Smooth muscle cell (in vitro differentiated cells): Measurements from ENCODE around the gene FETUB. TPM values are rescaled to one million over a fixed set of nuclear protein-coding genes. Genes with fewer than 3 reads are reported as not detected.
A peak's percentile ranks its signal among the peaks of the same experiment; 100 is the strongest.

ENCODE experiments used
- DNase-seq: peaks from one replicate; lab custom pipeline; 2025; ENCODE audit not compliant: unreplicated experiment; lab: John Stamatoyannopoulos, UW
- H2AFZ ChIP-seq: fragments of 200-600 bp; sonication (generic); 2 replicates; pipeline ENCODE4 v1.6.0; 2016; ENCODE audit warnings: antibody characterized with exemption, low read depth, mild to moderate bottlenecking
- H3F3A ChIP-seq: fragments of 200-600 bp; sonication (generic); 2 replicates; pipeline ENCODE4 v1.6.0; 2017; ENCODE audit warnings: antibody characterized with exemption, low read depth
- H3K27ac ChIP-seq: fragments of 200-600 bp; sonication (generic); 2 replicates; pipeline ENCODE4 v1.5.1; 2016; ENCODE audit warnings: low read depth, mild to moderate bottlenecking
- H3K27me3 ChIP-seq: fragments of 200-600 bp; sonication (generic); 2 replicates; pipeline ENCODE4 v1.6.1; 2016; ENCODE audit warnings: low read depth, mild to moderate bottlenecking
- H3K36me3 ChIP-seq: fragments of 200-600 bp; sonication (generic); 2 replicates; pipeline ENCODE4 v1.5.1; 2016; ENCODE audit warnings: low read depth
- H3K4me1 ChIP-seq: fragments of 200-600 bp; sonication (generic); 2 replicates; pipeline ENCODE4 v1.5.1; 2016; ENCODE audit warnings: low read depth
- H3K4me2 ChIP-seq: fragments of 200-600 bp; sonication (generic); 2 replicates; pipeline ENCODE4 v1.6.0; 2016; ENCODE audit warnings: mild to moderate bottlenecking
- H3K4me3 ChIP-seq: fragments of 200-600 bp; sonication (generic); 2 replicates; pipeline ENCODE4 v1.5.1; 2016; ENCODE audit warnings: mild to moderate bottlenecking
- H3K79me2 ChIP-seq: fragments of 200-600 bp; sonication (generic); 2 replicates; pipeline ENCODE4 v1.6.0; 2016; ENCODE audit warnings: low read depth, mild to moderate bottlenecking
- H3K9ac ChIP-seq: fragments of 200-600 bp; sonication (generic); 2 replicates; pipeline ENCODE4 v1.6.0; 2016; ENCODE audit warnings: low read depth
- H3K9me3 ChIP-seq: fragments of 200-600 bp; sonication (generic); replicated peaks from 2 replicates; pipeline ENCODE4 v1.5.1; 2016; ENCODE audit warnings: low read depth
- H4K20me1 ChIP-seq: fragments of 200-600 bp; sonication (generic); 2 replicates; pipeline ENCODE4 v1.6.0; 2016; ENCODE audit warnings: low read depth
- WGBS: methylation state at CpG from one replicate; pipeline ENCODE4 v1.1.7; 2016; ENCODE audit warnings: low lambda C conversion rate; 5-methylcytosine and 5-hydroxymethylcytosine counted together
- polyA plus RNA-seq: library from polyadenylated mRNA; unstranded; fragments of >200 nt; fragmentation: Nextera tagmentation; extraction: Ambion mirVana; gene quantifications from 2 replicates; pipeline ENCODE4 v1.2.1, GENCODE V29; 2016
- total RNA-seq: library from RNA; depleted of rRNA; stranded (reverse); fragments of >200 nt; gene quantifications from 2 replicates; pipeline ENCODE4 v1.2.3, GENCODE V29; 2014
- TF ChIP-seq, protein P1 (sequence below): fragments of 200-600 bp; sonication (generic); IDR thresholded peaks from 2 replicates; pipeline ENCODE4 v1.5.1; 2017; ENCODE audit warnings: borderline replicate concordance, mild to moderate bottlenecking, antibody characterized with exemption; ENCODE audit not compliant: insufficient read depth, poor library complexity, severe bottlenecking

The FETUB gene, protein sequence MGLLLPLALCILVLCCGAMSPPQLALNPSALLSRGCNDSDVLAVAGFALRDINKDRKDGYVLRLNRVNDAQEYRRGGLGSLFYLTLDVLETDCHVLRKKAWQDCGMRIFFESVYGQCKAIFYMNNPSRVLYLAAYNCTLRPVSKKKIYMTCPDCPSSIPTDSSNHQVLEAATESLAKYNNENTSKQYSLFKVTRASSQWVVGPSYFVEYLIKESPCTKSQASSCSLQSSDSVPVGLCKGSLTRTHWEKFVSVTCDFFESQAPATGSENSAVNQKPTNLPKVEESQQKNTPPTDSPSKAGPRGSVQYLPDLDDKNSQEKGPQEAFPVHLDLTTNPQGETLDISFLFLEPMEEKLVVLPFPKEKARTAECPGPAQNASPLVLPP
- total RNA-seq, result 1.9 TPM in 1 of 2 replicates, not detected in the other
- not detected in 2 replicates for polyA plus RNA-seq

DNA sequence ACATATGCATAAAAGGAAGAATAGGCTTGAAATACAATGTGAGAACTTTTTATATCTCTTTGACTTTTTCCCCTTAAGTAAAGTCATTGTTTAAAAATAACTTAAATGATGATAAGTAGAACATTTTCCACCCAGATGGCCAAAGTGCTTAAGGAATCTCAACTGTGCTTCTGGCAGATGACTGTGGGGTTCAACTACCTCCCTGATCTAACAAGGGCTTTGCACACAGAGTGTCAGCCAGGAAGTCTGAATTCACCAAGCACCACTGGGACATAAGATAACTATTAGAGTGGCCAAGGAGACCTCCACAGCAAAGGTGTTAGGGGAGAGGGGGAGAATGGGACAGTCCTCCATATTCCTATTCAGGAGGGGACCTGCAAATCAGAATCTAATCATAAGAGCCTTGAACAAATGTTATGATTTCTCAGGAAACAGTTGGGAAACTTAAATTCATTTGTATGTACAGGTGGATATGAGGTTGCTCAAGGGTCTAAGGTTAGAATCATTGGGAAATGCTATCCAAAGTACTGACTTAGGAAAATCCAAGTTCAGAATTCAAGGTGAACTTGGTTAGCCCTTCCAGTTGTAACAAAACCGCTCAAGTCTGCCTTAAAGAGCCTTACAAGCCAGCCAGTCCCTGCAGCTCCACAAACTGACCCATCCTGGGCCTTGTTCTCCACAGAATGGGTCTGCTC lies at the start of gene FETUB:
Gene FETUB (plus strand): TSS at position 622 of the 695 bp plus-strand sequence. CDS start 62 bp downstream, at position 684.
- DNase-seq, result no peak
- Histone ChIP-seq H3K27me3 (peaks cover 7% of the 10 kb centered on the region), H3K4me2 (peak within 1 kb of the TSS; percentile 5), H3K4me3 (no peak within 1 kb of the TSS), H3K9ac (no peak within 1 kb of the TSS), H3K4me1 (peaks cover 4% of the 10 kb centered on the region), H4K20me1 (no peaks in the 10 kb centered on the region), H3K27ac (peak within 1 kb of the TSS; percentile 9), H3F3A (no peaks in the 10 kb centered on the region), H3K79me2 (no peaks in the 10 kb centered on the region), H2AFZ (no peak within 1 kb of the TSS), H3K9me3 (no peaks in the 10 kb centered on the region), H3K36me3 (no peaks in the 10 kb centered on the region)
- TF ChIP-seq, protein P1, sequence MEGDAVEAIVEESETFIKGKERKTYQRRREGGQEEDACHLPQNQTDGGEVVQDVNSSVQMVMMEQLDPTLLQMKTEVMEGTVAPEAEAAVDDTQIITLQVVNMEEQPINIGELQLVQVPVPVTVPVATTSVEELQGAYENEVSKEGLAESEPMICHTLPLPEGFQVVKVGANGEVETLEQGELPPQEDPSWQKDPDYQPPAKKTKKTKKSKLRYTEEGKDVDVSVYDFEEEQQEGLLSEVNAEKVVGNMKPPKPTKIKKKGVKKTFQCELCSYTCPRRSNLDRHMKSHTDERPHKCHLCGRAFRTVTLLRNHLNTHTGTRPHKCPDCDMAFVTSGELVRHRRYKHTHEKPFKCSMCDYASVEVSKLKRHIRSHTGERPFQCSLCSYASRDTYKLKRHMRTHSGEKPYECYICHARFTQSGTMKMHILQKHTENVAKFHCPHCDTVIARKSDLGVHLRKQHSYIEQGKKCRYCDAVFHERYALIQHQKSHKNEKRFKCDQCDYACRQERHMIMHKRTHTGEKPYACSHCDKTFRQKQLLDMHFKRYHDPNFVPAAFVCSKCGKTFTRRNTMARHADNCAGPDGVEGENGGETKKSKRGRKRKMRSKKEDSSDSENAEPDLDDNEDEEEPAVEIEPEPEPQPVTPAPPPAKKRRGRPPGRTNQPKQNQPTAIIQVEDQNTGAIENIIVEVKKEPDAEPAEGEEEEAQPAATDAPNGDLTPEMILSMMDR, result no peak
- WGBS, result 94% methylated on average over 1 of the region's 1 CpG

DNA sequence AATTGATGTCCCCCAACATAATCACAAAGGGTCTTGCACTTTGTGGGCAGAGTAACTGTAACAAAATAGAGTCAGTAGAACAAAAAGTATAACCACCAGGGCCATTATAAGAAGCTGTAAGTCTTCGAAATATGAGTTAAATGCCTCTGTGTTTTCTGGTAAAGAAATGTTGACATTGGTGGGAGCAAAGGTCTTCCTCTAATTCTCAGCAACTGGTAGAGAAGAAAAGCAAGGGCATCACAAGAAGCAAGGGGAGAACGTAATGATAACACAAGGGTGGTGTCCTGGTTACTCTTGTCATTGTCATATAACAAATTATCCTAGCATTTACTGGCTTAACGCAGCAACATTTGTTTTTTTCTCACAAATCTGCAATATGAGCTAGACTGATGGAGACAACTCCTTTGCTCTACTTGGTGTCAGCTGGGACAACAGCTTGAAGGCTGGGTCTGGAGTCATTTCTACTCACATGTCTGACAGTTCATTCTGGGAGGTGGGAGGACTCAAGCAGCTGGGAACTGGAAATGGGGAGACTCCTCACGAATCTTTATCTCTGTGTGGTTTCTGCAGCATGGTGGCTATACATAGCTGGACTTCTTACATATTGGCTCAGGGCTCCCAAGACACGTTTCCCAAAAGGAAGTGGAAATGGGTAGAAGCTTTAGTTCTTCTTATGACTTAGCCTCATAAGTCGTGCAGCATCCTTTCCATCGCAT lies 49.5 kb upstream of the FETUB start:
- Histone ChIP-seq H3K4me1 (no peaks in the 10 kb centered on the region), H3K9ac (no peak overlapping the region), H3K4me3 (no peak overlapping the region), H3K9me3 (no peaks in the 10 kb centered on the region), H2AFZ (no peak overlapping the region), H3K36me3 (peaks cover 3% of the 10 kb centered on the region), H3K4me2 (no peak overlapping the region), H3K79me2 (no peaks in the 10 kb centered on the region), H4K20me1 (no peaks in the 10 kb centered on the region), H3K27ac (no peak overlapping the region), H3F3A (no peaks in the 10 kb centered on the region), H3K27me3 (no peaks in the 10 kb centered on the region)
- TF ChIP-seq, protein P1, result no peak
- no peak for DNase-seq
- 83% methylated on average over 7 of the region's 7 CpGs for WGBS

DNA sequence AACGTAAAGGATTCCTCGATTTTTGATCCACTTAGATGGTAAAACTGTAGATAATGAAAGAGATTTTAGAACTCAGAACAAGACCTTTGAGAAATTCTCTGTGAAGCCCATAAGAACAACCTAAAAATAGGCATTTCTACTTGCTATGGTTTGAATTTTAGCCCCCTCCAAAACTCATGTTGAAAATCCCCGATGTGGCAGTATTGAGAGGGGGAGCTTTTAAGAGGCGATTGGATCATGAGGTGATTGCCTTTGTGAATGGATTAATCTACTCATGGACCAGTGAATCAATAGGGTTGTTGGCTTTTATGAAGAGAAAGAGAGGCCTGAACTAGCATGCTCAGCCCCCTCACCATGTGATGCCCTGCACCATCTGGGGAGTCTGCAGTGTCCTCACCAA lies 47.5 kb upstream of the FETUB start:
- Histone ChIP-seq H3K9ac (no peak overlapping the region), H3K4me2 (no peak overlapping the region), H3F3A (no peaks in the 10 kb centered on the region), H3K4me1 (no peaks in the 10 kb centered on the region), H3K27me3 (no peaks in the 10 kb centered on the region), H2AFZ (no peak overlapping the region), H3K36me3 (no peaks in the 10 kb centered on the region), H3K79me2 (no peaks in the 10 kb centered on the region), H4K20me1 (no peaks in the 10 kb centered on the region), H3K27ac (no peak overlapping the region), H3K4me3 (no peak overlapping the region), H3K9me3 (no peaks in the 10 kb centered on the region)
- 91% methylated on average over 4 of the region's 4 CpGs for WGBS
- no peak for DNase-seq
- TF ChIP-seq, protein P1, result no peak
